ENCODE results near the gene NIFK.
"Not testable (repeated sequence)": the region's sequence is repeated elsewhere in the genome, so short reads cannot be mapped to it uniquely, and the experiment has no call there.

NIFK gene

DNA sequence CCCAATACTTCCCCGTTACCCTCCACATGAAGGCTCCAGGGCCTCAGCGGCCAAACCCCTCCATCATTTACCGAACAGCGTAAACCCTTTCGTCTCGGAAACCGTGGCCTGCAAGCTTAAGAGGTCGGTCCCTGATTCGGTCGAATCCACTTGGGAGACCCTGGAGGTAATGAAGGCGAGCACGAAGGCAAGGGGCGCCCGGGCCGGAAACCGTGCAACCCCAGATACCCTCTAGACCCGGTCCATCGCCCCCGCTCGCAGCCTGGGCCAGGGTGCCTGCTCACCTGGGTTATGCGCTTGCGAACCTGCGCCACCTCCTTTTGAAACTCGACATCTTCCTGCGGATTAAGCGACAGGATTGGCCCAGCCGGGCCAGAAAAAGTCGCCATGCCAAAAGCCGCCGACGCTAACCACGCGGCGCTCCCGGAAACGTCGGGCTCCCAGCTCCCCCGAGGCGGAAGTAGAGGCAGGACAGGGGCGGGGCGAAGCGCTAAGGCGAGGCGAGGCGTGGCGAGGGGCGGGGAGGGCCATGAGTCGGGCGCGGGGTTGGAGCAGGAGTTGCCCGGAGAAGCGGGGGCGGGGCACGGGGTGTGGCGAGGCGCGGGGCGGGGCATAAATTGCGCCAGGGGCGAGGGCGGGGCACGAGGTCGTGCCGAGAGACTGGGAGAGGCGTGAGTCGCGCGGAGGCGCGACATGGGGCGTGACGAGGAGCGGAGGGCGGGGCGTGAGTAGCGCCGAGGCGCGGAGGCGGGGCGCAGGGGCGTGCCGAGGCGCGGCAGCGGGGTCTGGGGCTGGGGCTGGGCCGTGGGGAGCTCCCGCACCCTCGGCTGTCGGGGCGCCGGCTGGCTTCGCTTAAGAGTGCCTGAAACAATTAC lies at the start of gene NIFK:
TSS of gene NIFK (minus strand) at position 414 of the 875 bp plus-strand sequence. CDS start at position 389, 25 bp downstream.
- peak; percentile 99 for DNase-seq

DNA sequence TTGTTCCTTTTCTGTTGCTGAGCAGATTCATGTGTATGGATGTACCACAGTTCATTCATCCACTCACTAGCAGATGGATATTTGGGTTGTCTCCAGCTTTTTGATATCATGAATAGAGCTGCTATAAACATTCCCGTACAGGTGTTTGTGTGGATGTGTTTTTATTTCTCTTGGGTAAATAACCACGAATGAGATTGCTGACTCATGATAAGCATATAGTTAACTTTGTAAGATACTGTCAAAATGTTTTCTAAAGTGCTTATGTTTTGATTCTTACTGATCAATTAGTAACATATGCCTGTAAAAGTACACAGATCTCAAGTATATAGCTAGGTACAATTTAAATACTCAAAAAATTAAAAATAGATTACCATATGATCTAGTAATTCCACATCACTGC lies 46.5 kb upstream of the NIFK start:
- DNase-seq, result no peak

DNA sequence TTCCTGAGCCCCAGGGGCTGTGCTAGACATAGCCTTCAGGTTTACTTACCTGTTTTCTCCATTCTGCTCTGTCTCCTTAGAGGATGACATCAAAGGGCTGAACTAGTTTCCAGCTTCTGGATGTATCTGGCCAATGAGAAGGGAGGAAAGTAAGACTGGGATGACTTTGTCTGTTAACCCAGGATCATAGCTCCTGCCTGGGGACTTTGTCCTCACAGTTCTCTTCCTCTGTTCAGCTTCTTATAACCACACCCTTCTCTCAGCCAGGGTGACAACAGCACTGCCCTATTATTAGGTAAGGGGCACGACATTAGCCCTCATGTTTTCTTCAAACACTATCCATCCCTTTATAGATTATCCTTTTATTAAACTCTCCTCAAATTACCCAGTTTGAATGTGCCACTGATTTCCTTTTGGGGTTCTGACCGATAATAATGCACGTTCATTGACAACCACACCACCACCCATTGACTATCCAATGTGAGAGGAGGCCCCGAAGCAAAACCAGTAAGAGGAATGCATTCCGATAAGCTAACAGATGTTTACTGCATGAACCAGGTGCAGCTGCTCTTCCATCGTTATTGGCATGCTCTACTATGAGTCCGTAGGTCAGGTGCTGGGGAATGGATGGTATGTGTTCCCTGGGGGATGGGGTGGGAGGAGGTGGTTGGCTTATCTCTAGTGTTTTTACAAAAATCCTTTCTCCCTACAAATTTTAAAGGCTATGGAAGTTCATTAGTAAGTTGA lies 42.2 kb upstream of the NIFK start:
- DNase-seq, result no peak

DNA sequence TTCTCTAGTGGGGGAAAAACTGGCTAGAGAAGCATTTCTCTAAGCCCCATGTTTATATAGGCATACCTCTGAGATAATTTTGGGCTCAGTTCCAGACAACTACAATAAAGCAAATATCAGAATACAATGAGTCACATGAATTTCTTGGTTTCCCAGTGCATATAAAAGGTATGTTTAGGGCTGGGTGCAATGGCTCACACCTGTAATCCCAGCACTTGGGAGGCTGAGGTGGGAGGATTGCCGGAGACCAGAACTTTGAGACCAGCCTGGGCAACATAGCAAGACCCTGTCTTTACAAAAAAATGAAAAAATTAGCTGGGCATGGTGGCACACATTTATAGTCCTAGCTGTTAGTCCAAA lies 41.0 kb upstream of the NIFK start:
- DNase-seq, result no peak

DNA sequence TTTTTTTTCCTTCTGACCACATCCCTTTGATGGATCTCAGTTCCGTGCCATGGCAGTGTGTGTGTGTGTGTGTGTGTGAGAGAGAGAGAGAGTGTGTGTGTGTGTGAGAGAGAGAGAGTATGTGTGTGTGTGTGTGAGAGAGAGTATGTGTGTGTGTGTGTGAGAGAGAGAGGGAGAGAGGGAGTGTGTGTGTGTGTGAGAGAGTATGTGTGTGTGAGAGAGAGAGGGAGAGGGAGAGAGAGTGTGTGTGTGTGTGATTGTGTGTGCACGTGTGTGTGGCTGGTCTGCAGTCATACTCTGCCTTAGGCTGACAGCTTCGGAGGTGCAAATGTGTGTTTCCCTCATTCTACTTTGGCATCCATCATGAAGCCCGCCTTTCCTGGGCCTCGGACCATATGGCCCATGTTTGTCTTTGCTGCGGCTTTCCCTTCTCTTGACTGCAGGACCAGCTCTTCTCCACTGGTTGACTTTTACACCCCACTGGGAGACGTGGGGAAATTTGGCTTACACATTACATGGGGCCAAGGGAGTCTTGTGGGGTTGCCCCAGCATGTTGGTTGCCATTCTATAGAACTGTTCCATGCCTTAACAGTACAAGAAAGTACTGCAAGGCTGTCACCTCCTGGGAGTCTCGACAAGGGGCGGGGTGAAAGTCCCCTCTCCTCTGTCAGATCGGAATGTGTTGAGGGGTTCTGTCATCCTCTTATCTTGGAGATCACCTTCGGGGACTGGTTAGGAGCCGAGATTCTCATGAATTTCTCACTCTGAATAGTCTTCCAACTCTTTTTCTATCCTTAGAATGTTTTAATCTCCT lies 40.4 kb upstream of the NIFK start:
- DNase-seq, result no peak

DNA sequence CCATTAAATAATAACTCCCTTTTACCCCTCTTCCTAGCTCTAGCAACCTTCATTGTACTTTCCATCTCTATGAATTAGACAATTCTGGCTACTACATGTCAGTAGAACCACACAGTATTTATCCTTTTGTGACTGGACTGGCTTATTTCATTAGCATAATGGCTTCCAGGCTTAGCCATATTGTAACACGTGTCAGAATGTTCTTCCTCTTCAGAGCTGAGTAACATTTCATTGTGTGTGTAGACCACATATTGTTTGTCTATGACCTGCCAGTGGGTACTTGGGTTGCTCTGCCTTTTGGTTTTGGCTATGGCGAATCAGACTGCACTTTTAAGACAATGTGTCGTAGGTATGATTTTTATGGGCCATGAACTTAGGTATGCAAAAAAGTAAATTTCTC lies 39.7 kb upstream of the NIFK start:
- DNase-seq, result no peak

DNA sequence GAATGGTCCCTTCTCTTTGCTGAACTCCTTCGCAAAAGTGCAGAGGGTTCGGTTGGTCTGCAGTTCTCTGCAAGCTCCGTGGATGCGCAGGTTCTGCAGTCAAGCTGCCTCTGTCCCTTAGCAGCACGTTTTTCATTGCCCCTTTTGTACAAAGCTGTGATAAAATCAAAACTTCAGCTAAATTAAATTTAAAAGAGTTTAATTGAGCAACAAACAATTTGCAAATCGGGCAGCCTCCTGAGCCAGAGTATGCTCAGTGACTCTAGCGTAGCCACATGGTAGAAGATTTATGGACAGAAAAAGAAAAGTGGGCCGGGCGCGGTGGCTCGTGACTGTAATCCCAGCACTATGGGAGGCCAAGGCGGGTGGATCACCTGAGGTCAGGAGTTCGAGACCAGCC lies 37.6 kb upstream of the NIFK start:
- no peak for DNase-seq

DNA sequence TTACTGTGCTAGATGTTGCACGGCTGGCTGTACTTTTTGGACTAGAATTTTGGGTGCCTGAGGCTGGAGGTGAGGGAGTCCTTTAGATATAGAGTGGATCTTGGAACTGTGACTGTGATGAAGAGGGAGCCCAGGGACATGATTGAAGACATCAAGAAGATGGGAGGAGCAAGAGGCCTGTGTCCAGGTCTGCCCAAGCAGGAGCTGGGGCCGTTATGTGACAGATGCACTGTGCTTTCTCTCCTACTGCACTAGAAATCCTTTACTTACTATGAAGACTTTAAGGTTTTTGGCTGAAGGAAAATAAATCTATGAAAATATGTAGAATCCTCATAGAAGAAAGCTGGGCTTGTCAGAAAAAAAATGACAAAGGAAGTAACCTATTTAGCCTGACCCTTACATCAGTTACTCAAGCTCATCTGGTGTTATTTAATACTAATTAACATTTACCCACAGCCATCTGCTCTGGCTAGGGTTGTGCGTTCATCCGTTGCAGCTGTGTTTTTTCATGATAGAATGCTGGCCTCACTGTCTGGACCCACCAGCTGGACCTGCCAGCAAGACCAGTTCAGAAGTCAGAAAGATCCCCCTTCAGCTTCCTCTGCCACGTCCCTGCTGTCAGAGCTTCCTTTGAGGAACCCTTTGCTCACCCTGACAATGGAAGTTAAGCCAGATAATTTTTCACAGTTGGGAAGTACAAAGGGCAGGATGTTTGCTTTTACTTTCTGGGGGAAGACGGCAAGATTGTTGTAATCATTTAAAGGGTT lies 35.5 kb upstream of the NIFK start:
- DNase-seq, result no peak

DNA sequence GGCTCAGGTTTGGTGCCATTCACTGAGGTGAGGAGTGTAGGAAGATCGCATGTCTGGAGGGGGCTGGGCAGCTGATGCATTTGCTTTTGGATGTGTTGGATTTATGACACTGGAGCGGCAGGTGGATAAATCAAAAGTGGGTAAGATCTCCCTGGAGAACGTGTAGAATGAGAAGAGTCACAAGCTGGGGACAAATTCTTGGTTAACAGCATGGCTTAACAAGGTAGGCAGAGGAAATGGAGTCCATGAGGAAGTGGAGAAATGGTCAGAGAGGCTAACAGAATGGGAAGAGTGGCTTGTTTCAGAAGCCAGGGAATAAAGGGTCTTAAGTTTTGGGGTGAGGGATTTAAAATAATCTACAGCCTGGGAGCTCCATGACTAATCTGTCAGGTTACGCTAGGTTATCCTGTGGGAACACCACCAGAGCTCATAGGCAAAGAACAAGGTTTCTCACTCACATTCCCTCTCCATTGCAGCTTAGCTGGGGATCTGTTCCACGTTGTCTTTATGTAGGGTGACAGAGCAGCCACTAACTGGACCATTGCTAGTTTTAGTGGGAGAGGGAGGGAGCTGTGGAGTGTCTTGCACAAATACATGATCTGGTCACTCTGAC lies 31.6 kb upstream of the NIFK start:
- no peak for DNase-seq

DNA sequence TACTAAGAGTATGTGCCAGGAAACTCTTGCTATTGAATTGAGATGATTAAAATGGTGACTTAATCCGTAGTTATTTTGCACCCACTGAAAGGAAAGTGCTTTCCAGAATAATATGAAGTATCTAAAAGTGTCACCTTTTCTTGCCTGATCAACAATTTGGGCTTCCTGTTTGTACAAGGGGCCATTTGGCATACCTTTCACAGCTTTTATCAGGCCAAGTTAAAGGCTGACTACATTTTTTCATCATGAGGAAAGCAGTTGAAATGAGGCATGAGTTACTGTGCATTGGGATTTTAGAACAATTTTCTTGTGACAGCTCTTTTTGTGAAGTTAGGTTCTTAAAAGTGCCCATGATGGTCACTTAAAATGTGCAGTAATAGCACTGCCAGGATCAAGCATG lies 29.9 kb upstream of the NIFK start:
- no peak for DNase-seq

DNA sequence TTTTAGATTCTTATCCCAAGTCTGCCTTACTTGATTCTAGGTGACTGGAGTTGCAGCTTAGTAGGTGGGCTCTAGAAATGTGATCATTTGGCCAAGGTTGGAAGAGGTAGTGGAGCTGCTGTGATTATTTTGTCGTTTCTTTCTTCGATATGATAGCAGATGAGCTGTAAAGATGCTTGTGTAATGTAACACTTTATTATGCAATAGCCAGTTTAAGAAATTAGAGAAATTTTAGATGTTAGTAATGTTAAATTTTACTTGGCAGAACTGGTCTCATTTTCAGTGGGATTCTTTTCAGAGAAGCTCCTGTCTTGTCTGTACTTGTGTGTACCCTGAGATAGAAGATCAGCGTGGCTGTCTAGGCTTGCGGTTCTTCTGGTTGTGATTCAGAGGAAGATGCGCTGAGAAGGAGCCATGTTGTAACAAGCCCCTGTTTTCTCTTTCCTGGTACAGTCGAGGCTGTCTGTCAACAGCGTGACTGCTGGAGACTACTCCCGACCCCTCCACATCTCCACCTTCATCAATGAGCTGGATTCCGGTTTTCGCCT lies 28.1 kb upstream of the NIFK start:
- DNase-seq, result no peak

DNA sequence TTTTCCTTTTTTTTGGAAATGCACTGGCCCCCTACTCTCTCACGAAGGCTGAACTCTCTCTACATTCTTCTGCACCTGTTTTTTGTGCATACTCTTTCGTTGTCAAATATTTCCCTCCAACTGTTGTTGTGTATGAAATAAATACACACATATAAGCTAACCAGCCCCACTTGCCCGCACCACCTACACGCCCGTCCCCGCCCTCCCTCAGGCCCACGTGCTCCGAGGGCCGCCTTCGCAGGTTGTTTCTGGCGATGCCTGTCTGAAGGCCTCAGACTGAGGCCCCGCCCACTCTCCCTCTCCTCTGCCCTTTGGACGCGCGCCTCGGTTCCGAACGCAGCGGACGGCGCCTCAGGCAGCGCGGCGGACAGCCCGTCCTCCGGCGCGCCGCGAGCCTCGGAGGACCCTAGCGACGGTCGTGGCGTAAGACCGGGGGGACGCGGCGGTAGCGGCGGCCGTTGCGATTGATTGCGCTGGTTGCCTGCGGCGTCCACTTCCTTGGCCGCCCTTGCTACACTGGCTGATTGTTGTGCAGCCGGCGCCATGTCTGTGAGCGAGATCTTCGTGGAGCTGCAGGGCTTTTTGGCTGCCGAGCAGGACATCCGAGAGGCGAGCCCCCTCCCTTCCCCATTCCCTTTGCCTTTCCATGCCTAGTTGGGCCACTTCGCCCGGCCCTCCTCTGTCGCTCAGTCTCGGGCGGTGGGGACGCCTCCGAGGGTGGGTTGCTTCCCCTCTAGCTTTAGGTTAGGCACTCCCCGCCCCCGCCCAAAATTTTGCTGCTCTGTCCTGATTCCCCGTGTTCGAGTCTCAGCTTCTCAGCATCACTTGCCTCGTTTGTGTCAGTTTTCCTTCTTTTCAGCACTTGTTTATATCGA lies 18.8 kb upstream of the NIFK start, which contains the start of gene TSN:
TSS of gene TSN (plus strand) at position 415 of the 875 bp plus-strand sequence. CDS start at position 544, 129 bp downstream.
- peak; percentile 95 for DNase-seq

DNA sequence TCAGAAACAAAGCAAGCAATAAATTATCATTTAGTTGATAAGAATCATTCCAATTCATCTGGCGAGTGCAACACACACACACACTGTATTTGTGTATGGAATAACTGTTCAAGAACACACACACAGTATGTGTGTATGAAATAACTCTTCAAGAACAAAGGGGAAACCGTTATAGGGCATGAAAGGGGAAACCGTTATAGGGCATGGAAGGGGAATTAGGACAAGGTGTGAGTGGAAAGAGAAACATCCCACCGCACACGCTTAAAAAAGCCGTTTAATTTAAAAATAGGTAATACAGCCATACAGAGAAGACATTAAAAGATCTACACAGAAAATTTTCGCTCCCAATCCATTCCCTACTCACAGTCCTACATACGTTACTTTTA lies 18.2 kb upstream of the NIFK start:
- no peak for DNase-seq

DNA sequence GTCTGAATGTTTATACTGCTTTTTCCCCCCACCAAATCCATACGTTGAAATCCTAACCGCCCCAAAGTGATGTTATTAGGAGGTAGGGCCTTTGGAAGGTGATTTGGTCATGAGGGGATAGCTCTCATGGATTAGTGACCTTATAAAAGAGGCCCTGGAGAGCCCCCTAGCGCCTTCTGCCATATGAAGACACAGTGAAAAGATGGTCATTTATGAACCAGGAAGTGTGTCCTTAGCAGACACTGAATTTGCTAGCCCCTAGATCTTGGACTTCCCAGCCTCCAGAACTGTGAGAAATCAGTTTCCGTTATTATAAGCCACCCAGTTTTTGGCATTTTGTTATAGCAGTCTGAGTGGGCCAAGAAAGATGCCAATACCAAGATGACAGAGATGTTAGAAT lies 11.5 kb upstream of the NIFK start:
- DNase-seq, result no peak

DNA sequence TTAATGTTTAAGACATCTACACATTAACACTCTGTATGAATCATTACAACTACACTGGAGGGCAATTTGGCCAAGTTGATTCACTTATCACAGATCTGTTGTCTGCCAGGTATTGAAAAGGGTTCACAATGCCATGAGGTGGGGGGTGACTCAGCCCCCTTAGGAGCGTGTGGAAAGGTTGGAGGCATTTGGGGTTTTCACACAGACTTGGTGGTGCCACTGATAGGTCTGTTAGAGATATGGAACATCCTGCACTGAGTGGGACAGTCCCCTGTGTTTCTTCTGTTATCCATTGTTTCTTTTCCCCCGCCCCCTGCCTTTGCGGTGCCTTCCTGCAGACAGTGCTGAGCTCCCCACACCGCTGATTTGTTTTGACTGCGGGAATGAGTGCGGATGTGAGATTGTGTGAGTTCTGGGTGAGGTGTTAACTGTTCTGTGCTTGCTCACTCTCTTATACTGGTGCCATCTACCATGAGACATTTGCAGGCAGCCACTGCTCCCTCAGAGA lies 9.4 kb upstream of the NIFK start:
- DNase-seq, result no peak

DNA sequence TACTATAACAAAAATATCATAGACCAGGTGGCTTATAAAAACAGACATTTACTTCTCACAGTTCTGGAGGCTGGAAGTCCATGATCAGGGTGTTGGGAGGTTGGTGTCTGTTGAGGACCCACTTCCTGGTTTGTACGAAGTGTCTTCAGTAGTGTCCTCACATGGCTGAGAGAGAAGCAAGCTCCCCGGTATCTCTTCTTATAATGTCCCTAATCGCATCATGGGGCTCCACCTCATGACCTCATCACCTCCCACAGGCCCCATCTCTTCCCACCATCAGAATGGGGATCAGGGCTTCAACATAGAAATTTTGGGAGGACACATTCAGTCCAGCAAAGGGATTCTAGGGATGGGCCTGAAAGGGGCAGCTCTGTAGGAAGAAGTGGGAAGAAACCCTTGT lies 4.8 kb upstream of the NIFK start:
- no peak for DNase-seq

DNA sequence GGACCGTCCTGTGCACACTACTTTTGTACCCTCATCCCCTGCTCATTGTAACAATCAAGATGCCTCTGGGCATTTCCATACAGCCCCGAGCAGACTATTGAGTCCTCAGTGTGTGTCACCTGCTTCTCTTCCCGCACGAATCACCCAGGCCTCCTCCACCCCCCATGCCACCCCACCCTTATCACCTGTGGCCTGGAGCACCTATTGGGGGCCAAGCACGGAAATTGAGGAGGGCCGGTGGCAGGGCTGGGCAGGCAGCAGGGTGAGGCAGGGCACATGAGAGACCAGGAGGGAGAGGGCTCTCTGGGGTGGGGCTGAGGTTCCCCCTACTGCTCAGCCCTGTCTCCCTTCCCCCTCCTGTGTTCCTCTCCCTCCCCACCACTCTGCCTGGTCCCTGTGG lies 4.3 kb upstream of the NIFK start:
- no peak for DNase-seq

DNA sequence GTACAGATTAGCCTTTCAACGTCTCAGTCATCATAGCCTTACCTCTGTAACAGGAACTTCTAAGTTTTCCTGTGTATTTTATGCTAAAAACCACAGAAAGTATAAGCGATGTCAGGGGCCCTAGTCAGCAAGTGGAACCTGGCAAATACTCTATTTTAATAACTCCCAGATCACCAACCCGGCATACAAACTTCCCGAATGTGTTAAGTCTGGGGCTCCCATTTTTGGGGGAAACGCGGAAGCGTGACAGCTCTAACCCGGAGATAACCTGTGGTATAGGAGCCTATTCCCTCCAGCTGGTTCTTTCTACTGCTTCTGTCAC lies 574 bp downstream of the NIFK start:
- DNase-seq, result no peak

DNA sequence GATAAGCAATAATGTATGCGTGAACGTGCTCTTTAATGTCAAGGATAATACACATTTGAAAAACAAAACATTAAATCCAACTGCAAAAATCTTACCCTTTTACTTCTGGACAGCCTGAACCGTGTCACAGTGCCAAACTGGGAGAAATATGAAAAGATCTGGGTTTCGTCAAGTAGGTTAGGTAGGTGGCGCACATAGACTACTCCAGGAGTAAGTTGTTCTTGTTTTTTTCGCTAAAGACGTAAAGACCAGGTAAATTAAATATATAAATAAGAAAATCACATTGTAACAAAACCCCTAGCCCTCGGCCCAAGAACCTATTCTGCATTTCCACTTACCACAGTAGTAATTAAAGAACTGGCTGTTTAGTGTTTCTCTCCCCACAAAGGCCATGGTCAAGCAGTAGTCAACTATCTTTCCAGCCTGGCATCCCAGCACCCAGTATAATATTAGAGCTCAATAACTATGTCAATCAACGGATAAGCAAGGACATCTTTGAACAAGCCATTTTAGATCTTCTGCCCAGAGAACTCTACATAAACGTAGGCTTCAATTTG lies 1.1 kb downstream of the NIFK start:
- DNase-seq, result no peak

DNA sequence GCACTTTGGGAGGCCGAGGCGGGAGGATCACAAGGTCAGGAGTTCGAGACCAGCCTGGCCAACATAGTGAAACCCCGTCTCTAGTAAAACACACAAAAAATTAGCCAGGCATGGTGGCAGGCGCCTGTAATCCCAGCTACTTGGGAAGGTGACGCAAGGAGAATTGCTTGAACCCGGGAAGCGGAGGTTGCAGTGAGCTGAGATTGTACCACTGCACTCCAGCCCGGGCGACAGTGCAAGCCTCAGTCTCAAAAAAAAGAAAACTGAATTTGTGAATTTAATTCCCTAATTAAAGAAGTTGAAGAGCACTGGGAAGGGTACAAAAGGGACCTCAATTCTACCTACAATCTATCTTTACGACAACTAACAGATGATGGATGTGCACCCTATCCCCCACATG lies 2.1 kb downstream of the NIFK start:
- DNase-seq, result not testable (repeated sequence)

Measured in NK-92 treated with Interleukin-12 subunit alpha and Interleukin-12 subunit beta, amount 100 ng/mL, for 24 hours (cell line).